GM21737 (cell line): ENCODE measurements around the gene BBS1.
"Not testable (repeated sequence)": the region's sequence is repeated elsewhere in the genome, so short reads cannot be mapped to it uniquely, and the experiment has no call there.

ENCODE experiments used
- ATAC-seq: cut with Tn5 transposase; IDR thresholded peaks from one replicate; pipeline ENCODE4 v1.9.1; 2021; ENCODE audit warnings: mild to moderate bottlenecking, moderate library complexity; ENCODE audit not compliant: unreplicated experiment

BBS1 gene

GRCh38 chr11:66510271-66510989 lies at the start of gene BBS1:
Gene BBS1 (plus strand): TSS chr11:66510635. CDS start chr11:66510660, 25 bp downstream.
- ATAC-seq: peak; percentile 68

- no peak for ATAC-seq
Measured at GRCh38 chr11:66462010-66462409, 48.4 kb upstream of the BBS1 start.

- ATAC-seq: no peak
Measured at GRCh38 chr11:66462911-66463310, 47.5 kb upstream of the BBS1 start.

- ATAC-seq: not testable (repeated sequence)
Measured at GRCh38 chr11:66464116-66464515, 46.3 kb upstream of the BBS1 start.

- no peak for ATAC-seq
Measured at GRCh38 chr11:66464916-66465315, 45.5 kb upstream of the BBS1 start.

- ATAC-seq: no peak
Measured at GRCh38 chr11:66465373-66466224, 44.8 kb upstream of the BBS1 start.

- ATAC-seq: peak; percentile 80
Measured at GRCh38 chr11:66466225-66467033, 44.0 kb upstream of the BBS1 start, which contains the start of gene PELI3. Gene PELI3 (plus strand): TSS chr11:66466905. CDS start chr11:66468129, 1,224 bp downstream.

- ATAC-seq: no peak
Measured at GRCh38 chr11:66467034-66467659, 43.3 kb upstream of the BBS1 start.

GRCh38 chr11:66467756-66468155 lies 42.7 kb upstream of the BBS1 start:
- no peak for ATAC-seq

- ATAC-seq: no peak
Measured at GRCh38 chr11:66468691-66469090, 41.7 kb upstream of the BBS1 start.

GRCh38 chr11:66469441-66469840 lies 41.0 kb upstream of the BBS1 start:
- ATAC-seq: no peak

- no peak for ATAC-seq
Measured at GRCh38 chr11:66470015-66470414, 40.4 kb upstream of the BBS1 start.

GRCh38 chr11:66471142-66471541 lies 39.3 kb upstream of the BBS1 start:
- ATAC-seq: no peak

GRCh38 chr11:66472054-66472453 lies 38.4 kb upstream of the BBS1 start:
- ATAC-seq: no peak

- no peak for ATAC-seq
Measured at GRCh38 chr11:66473167-66473566, 37.3 kb upstream of the BBS1 start.

GRCh38 chr11:66473608-66474515 lies 36.6 kb upstream of the BBS1 start:
- ATAC-seq: no peak

- ATAC-seq: no peak
Measured at GRCh38 chr11:66475349-66476172, 34.9 kb upstream of the BBS1 start.

GRCh38 chr11:66476173-66476840 lies 34.1 kb upstream of the BBS1 start:
- no peak for ATAC-seq
